ENCODE data around the gene WNT7B. TPM values are rescaled to one million over a fixed set of nuclear protein-coding genes. Genes with fewer than 3 reads are reported as not detected.

Gene WNT7B
- total RNA-seq, 4 donors from 2014 or later = not detected

GRCh38 chr22:45952553-45952952 lies 24.4 kb downstream of the WNT7B start:
- no peak for TF ChIP-seq CTCF (IDR thresholded peaks at IDR 0.05; ENCODE audit: low read depth)

- no peak for TF ChIP-seq CTCF (IDR thresholded peaks at IDR 0.05; ENCODE audit: low read depth)
Observed at GRCh38 chr22:45952151-45952550, 24.8 kb downstream of the WNT7B start.

- TF ChIP-seq CTCF (IDR thresholded peaks at IDR 0.05; ENCODE audit: low read depth) = no peak
Observed at GRCh38 chr22:45949891-45950290, 27.1 kb downstream of the WNT7B start.

- TF ChIP-seq CTCF (IDR thresholded peaks at IDR 0.05; ENCODE audit: low read depth) = no peak
Observed at GRCh38 chr22:45949258-45949870, 27.6 kb downstream of the WNT7B start.

- TF ChIP-seq CTCF (IDR thresholded peaks at IDR 0.05; ENCODE audit: low read depth) = no peak
Observed at GRCh38 chr22:45948081-45948648, 28.8 kb downstream of the WNT7B start.

- TF ChIP-seq CTCF (IDR thresholded peaks at IDR 0.05; ENCODE audit: low read depth) = no peak
Observed at GRCh38 chr22:45946805-45947600, 30.0 kb downstream of the WNT7B start.

- TF ChIP-seq CTCF (IDR thresholded peaks at IDR 0.05; ENCODE audit: low read depth) = no peak
Observed at GRCh38 chr22:45945621-45946106, 31.3 kb downstream of the WNT7B start.

Data from subcutaneous adipose tissue (tissue), 4 donors.